Adrenal gland (tissue), 5 donors: Measurements from ENCODE around the gene CCS.

Source experiments
- CTCF ChIP-seq, 6 experiments: fragments of 450-650 bp in 4 of 6; fragments of 200-600 bp in 2 of 6; sonication (generic) in 1 of 6; IDR thresholded peaks; 1 replicate in 5 of 6; 2 replicates in 1 of 6; pipeline versions ENCODE4 v1.5.1 to v1.8.0; 2016 to 2021; ENCODE audit warnings: antibody characterized with exemption in 6 of 6, mild to moderate bottlenecking in 2 of 6, moderate library complexity in 1 of 6
- POLR2A ChIP-seq, 2 donors: fragments of 450-650 bp; IDR thresholded peaks; one replicate each; pipeline ENCODE4 v1.6.1; 2017; ENCODE audit warnings: antibody characterized with exemption in 2 of 2, mild to moderate bottlenecking in 2 of 2, moderate library complexity in 1 of 2
- donor health status: DM: no; HTN: no; CAD: no.

GRCh38 chr11:66614073-66614472 is 21.1 kb downstream of the CCS start:
- TF ChIP-seq POLR2A (IDR thresholded peaks at IDR 0.05) (no peak), CTCF (IDR thresholded peaks at IDR 0.05) (no peak)
